ENCODE data around the gene CYBC1.
A peak's percentile ranks its signal among the peaks of the same experiment; 100 is the strongest.

Gene CYBC1

DNA sequence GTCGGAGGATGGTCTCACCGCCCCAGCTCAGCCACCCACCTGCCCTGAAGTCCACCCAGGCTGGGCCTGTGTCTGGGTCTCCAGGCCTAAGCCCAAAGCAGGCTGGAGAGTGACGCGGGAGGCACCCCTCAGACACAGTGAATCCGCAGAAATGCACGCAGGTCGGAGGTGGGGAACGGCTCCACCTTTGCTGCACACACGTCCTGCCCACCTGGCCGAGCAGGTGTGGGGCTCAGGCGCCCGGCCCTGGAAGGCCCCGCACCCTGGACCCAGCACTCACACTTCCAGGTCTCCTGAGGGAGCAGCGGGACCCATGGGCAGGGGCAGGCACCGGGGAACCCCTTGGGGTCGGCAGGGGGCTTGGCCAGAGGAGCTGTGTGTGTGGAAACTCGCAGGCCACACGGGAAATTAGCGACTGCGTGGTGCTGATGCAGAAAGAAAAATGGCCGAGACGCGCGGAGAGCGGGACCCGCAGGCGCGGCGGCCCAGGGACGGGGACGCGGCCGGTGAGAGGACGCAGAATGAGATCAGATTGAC lies 10.7 kb downstream of the CYBC1 start:
- no peak for DNase-seq
- in situ Hi-C loops (cut with HindIII; ENCODE audit: low pct_ligation_motif_present, low pct_unique_long_range_greater_than_20kb, low sequenced_read_pairs): no loop called here

DNA sequence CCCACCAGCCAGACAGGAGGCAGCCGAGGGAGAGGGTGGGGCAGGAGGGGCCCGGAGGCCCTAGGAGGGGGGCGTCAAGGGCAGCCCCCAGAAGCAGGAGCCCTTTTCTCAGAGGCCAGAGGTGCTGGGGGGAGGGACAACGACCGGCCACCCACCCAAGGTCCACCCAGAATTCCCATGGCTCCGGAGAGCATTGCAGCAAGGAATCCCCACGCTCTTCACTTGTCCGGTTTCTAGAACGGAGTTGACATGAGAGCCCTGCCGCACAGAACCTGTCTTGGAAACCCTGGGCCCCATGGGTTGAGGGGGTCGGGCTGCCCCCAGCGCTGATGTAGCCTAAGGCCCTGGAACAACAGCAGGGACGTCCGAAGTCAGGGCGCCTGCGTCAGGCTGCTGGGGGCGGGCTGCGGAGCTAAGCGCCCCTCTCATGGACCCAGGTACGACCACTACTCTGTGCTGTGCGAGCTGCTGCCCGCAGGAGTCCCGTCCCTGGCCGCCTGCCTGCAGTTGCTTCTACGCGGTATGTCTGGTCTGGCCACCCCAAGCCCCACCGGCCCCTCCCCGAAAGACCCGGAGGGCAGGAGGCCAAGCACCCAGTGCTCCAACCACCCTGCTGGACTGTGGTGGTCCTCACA lies 11.2 kb downstream of the CYBC1 start:
- in situ Hi-C loops (cut with HindIII; ENCODE audit: low pct_ligation_motif_present, low pct_unique_long_range_greater_than_20kb, low sequenced_read_pairs): no loop called here
- no peak for DNase-seq

DNA sequence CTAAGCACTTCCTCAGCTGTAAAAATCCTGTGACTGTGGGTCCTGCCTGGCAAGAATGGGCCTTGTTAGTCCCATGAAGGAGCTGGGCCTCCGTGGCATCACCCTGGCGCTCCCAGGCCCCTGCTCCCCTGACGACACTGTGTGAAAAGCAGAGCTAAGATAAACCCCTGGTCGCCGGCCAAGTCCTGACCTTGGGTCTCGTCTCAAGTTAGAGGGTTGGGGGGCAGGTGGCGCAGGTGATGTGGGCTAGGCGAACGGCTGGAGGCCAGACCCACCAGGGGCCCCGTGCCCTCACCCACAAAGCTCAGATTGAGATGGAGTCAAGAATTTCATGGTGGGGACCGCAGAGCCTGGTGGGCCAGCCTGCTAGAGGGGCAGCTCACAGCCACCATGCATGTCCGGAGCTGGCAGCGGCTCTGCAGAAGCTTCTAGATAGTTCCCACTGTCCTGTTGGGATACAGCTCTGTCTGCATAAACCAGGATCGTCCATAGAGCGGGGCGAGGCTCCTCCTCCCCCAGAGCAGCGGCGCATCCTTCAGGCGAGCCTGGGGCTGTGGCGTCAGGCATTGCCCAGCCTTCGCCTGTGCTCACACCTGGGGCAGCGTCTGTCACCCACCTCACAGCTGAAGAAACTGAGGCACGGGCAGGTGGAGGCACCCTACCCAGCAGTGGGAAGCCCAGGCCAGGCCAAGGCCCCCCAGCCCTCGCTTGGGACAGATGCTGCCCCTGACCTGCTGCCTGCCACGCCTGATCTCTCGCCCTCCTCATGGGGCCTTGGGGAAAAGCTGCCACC lies 12.0 kb downstream of the CYBC1 start:
- DNase-seq: no peak
- in situ Hi-C loops (cut with HindIII; ENCODE audit: low pct_ligation_motif_present, low pct_unique_long_range_greater_than_20kb, low sequenced_read_pairs): no loop called here

DNA sequence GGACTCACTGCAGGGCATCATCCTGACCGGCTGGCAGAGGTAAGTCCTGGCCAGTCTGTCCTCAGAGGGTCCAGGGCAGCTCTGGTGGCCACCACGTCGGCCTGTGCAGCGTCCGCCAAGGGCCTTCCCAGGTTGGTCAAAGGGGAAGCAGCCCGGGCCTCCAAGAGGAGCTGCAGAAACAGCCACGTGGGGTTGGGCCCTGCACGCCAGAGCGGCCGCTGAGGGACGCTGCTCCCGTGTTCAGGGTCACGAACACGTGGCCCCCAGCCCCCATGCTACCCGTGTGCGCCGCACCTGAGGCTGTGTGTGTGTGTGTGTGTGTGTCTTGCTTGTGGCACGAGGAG lies 13.3 kb downstream of the CYBC1 start:
- no peak for DNase-seq
- in situ Hi-C loops (cut with HindIII; ENCODE audit: low pct_ligation_motif_present, low pct_unique_long_range_greater_than_20kb, low sequenced_read_pairs): no loop called here

GRCh38 chr17:82436601-82437324 lies 13.8 kb downstream of the CYBC1 start:
- DNase-seq: no peak
- in situ Hi-C loops (cut with HindIII; ENCODE audit: low pct_ligation_motif_present, low pct_unique_long_range_greater_than_20kb, low sequenced_read_pairs): no loop called here

- DNase-seq: peak; percentile 73
- in situ Hi-C loops (cut with HindIII; ENCODE audit: low pct_ligation_motif_present, low pct_unique_long_range_greater_than_20kb, low sequenced_read_pairs): no loop called here
These were observed 14.7 kb downstream of the CYBC1 start for GRCh38 chr17:82435601-82436583.

DNA sequence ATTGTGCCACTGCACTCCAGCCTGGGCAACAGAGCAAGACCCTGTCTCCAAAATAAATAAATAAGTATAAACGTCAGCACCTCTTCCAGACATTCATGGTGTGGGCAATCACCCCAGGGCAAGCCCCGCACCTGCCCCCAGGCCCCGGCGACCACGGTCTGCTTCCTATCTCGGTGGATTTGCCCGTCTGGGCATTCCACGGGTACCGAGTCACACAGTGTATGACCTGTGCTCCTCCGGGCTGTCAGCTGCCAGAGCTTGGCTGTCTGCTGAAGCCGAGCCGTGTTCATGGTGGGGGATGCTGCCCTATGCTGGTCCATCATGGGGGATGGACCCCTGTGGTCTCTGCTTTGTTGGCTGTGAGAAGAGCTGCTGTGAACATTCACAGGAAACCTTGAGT lies 15.4 kb downstream of the CYBC1 start:
- in situ Hi-C loops (cut with HindIII; ENCODE audit: low pct_ligation_motif_present, low pct_unique_long_range_greater_than_20kb, low sequenced_read_pairs): no loop called here
- DNase-seq: peak; percentile 51

DNA sequence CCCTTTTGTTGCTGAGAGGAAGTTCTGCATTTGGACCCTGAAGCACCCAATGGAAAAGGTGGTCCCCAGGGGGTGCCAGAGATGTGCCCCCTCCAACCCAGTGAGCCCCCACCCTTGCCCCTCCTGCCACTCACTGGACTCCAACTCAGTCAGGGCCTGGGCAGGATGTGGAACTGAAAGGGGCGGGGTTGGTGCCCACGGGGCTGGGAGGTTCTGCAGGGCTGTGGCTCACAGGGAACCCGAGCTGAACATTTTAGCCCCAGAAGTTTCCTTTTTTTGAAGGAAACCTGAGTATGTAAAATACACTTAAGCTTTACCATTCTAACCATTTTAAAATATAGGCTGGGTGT lies 16.4 kb downstream of the CYBC1 start:
- in situ Hi-C loops (cut with HindIII; ENCODE audit: low pct_ligation_motif_present, low pct_unique_long_range_greater_than_20kb, low sequenced_read_pairs): no loop called here
- DNase-seq: no peak

- in situ Hi-C loops (cut with HindIII; ENCODE audit: low pct_ligation_motif_present, low pct_unique_long_range_greater_than_20kb, low sequenced_read_pairs): no loop called here
- DNase-seq: no peak
These were observed 16.9 kb downstream of the CYBC1 start for GRCh38 chr17:82433560-82434215.

DNA sequence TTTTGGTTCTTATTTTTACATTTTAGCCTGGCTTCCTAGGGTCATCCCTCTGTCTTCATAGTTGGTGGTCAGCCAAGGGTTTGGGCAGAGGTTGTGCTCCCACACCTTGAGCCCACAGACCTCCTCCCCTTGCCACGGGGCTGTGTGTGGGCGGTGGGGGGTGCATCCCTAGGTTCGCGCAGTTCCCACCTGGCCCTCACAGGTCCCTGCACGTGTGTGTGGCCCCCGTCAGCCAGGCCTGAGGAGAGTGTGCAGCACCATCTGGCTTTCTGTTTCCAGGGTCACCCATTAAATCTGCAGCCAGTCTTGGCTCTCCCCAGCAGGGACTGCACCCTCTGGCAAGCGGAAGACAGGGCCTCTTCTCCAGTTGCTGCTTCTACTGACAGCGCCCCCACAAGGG lies 18.5 kb downstream of the CYBC1 start:
- in situ Hi-C loops (cut with HindIII; ENCODE audit: low pct_ligation_motif_present, low pct_unique_long_range_greater_than_20kb, low sequenced_read_pairs): no loop called here
- no peak for DNase-seq

- no peak for DNase-seq
- in situ Hi-C loops (cut with HindIII; ENCODE audit: low pct_ligation_motif_present, low pct_unique_long_range_greater_than_20kb, low sequenced_read_pairs): no loop called here
These were observed 20.7 kb downstream of the CYBC1 start for GRCh38 chr17:82429824-82430223.

DNA sequence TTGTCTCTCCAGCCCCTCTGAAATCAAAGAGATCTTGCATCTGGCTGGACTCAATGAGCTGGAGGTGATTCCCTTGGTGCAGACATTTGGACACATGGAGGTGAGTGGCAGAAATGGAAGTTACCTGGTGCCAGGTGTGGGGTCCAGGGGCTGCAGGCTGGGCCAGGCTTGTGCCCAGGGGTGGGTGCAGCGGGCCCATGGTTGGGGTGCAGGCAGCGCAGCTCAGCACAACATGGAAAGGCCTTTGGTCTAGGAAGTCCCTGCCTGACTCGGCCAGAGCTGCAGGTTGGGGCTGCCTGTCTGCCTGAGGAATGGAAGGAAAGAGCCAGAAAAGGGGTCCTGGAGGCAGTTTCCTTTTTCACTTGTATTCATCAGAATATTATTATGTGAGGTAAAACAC lies 22.0 kb downstream of the CYBC1 start:
- DNase-seq: no peak
- in situ Hi-C loops (cut with HindIII; ENCODE audit: low pct_ligation_motif_present, low pct_unique_long_range_greater_than_20kb, low sequenced_read_pairs): no loop called here

GRCh38 chr17:82424863-82425159 lies 25.7 kb downstream of the CYBC1 start:
- in situ Hi-C loops (cut with HindIII; ENCODE audit: low pct_ligation_motif_present, low pct_unique_long_range_greater_than_20kb, low sequenced_read_pairs): no loop called here

GRCh38 chr17:82424001-82424862 lies 26.3 kb downstream of the CYBC1 start:
- in situ Hi-C loops (cut with HindIII; ENCODE audit: low pct_ligation_motif_present, low pct_unique_long_range_greater_than_20kb, low sequenced_read_pairs): no loop called here
- DNase-seq: peak; percentile 47

More at GRCh38 chr17:82424863-82425159, 25.7 kb downstream of the CYBC1 start:
- DNase-seq: no peak

GRCh38 chr17:82419540-82419939 lies 31.0 kb downstream of the CYBC1 start:
- peak; percentile 48 for DNase-seq
- in situ Hi-C loops (cut with HindIII; ENCODE audit: low pct_ligation_motif_present, low pct_unique_long_range_greater_than_20kb, low sequenced_read_pairs): loop anchor here (5.0 kb wide), 1 partner anchor 82 kb away; no protein-coding TSS in a partner anchor

DNA sequence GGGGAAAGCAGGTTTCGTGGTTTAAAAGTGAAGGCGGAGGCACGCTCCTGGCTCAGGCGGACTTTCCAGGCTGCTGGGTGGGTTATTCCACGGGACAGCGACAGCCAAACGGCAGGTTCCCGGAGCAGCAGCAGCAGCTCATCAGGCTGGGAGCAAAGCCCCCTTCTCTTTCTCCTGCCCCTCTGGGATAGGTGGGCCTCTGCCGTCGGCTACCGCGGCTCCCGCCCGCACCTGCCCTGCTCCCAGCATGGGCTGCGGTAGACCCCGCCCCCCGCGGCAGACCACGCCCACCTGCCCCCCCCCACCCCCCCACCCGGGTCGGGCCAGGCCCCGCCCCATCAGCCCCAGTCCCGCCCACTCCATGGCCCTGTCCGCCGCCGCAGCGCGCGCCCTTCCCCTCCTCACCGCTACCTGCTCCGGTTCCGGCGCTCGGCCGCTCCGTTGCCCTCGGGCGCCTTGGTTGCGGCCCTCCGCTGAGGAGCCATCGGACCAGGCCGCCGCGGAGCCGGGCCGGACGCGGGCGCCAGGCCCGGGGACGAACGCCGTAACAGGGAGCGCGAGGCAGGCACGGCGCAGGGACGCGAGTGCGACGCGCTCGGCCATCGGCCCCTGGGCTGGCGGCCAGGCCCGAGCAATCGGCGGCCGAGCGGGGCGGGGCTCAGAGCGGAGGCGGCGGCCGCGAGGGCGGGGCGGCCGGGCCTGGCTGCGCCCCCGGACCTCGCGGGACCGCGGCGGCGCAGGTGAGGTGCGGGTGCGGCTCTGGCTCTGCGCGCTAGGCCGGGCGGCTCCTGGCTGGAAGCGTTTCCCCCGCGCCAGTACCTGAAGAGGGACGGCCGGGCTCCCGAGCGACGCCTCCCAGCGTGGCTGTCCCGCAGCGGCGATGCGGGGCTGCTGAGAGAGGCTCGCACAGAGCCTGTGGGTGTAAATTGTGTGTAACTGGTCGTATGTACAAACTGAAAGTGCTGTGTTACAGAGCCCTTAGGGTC lies 32.3 kb downstream of the CYBC1 start, which contains the start of the genes HEXD and OGFOD3:
Gene HEXD (plus strand): TSS at position 347 of the 986 bp plus-strand sequence. CDS start 1,453 bp downstream, outside the sequence.
Gene OGFOD3 (minus strand): TSS at position 586 of the 986 bp plus-strand sequence. CDS start 101 bp downstream, at position 485.
- peak; percentile 89 for DNase-seq
- in situ Hi-C loops (cut with HindIII; ENCODE audit: low pct_ligation_motif_present, low pct_unique_long_range_greater_than_20kb, low sequenced_read_pairs): loop anchor here (5.0 kb wide), 1 partner anchor 81 kb away; no protein-coding TSS in a partner anchor

All from ACHN (cell line).